IMR-90 (cell line): Measurements from ENCODE around the gene GATAD2A. TPM values are rescaled to one million over a fixed set of nuclear protein-coding genes. Genes with fewer than 3 reads are reported as not detected.

ENCODE experiments used
- ATAC-seq: fragments of 200-7000 bp; cut with Tn5 transposase; 2 replicates; pipeline ENCODE4 v1.9.1; 2020; ENCODE audit warnings: low read depth, mild to moderate bottlenecking, moderate library complexity
- BruUV-seq: library from RNA; stranded (reverse); fragments of 400-500 nt; replicated peaks from 2 replicates; lab custom pipeline; 2021; lab: Mats Ljungman, UMichigan
- CTCF ChIA-PET: fragments of 300-600 bp; formaldehyde crosslinking; extraction: SDS; loops from one replicate; lab custom pipeline; 2021; ENCODE audit warnings: antibody characterized with exemption; lab: Yijun Ruan, JAX
- POLR2A ChIA-PET: fragments of 300-600 bp; sonication (Branson Sonifier 250); formaldehyde crosslinking; loops from one replicate; lab custom pipeline; 2022; ENCODE audit warnings: antibody characterized with exemption; ENCODE audit not compliant: unreplicated experiment; lab: Charles Lee
- DNase-seq: peaks from one replicate; pipeline ENCODE4 v3.0.0; 2013
- H2AFZ ChIP-seq: replicated peaks from 2 replicates; pipeline ENCODE3; 2013; ENCODE audit warnings: low read length, mild to moderate bottlenecking; ENCODE audit not compliant: poor library complexity
- H2AK5ac ChIP-seq: 2 replicates; pipeline ENCODE4 v1.6.1; 2013; ENCODE audit warnings: low read depth, low read length, inconsistent platforms
- H2AK9ac ChIP-seq: replicated peaks from 2 replicates; pipeline ENCODE3; 2013; ENCODE audit warnings: mild to moderate bottlenecking, low read depth, low read length, moderate library complexity; ENCODE audit not compliant: poor library complexity
- H2BK120ac ChIP-seq: 2 replicates; pipeline ENCODE4 v1.6.1; 2013; ENCODE audit warnings: low read depth, low read length, inconsistent platforms
- H2BK15ac ChIP-seq: 3 replicates; pipeline ENCODE4 v1.6.1; 2013; ENCODE audit warnings: low read depth, low read length, inconsistent platforms
- H2BK20ac ChIP-seq: 2 replicates; pipeline ENCODE4 v1.6.1; 2013; ENCODE audit warnings: low read depth, mild to moderate bottlenecking, inconsistent platforms, low read length, moderate library complexity
- H2BK5ac ChIP-seq: 2 replicates; pipeline ENCODE4 v1.6.1; 2013; ENCODE audit warnings: mild to moderate bottlenecking, low read depth, low read length, inconsistent platforms; ENCODE audit not compliant: poor library complexity, severe bottlenecking
- H3K14ac ChIP-seq: replicated peaks from 2 replicates; pipeline ENCODE4 v1.6.1; 2013; ENCODE audit warnings: low read depth, low read length, inconsistent platforms
- H3K18ac ChIP-seq: 2 replicates; pipeline ENCODE4 v1.6.1; 2013; ENCODE audit warnings: low read depth, low read length, control low read depth
- H3K23ac ChIP-seq: 2 replicates; pipeline ENCODE4 v1.6.1; 2013; ENCODE audit warnings: low read depth, low read length, inconsistent platforms
- H3K27ac ChIP-seq: 2 replicates; pipeline ENCODE4 v1.5.1; 2013; ENCODE audit warnings: mild to moderate bottlenecking, control low read depth, low read length; ENCODE audit not compliant: insufficient read depth
- H3K27me3 ChIP-seq: 2 replicates; pipeline ENCODE4 v1.6.1; 2013; ENCODE audit warnings: low read length; ENCODE audit not compliant: control insufficient read depth, insufficient read depth
- H3K36me3 ChIP-seq: 2 replicates; pipeline ENCODE4 v1.6.1; 2013; ENCODE audit warnings: low read length, mixed read lengths; ENCODE audit not compliant: control insufficient read depth, insufficient read depth
- H3K4ac ChIP-seq: 2 replicates; pipeline ENCODE4 v1.6.1; 2013; ENCODE audit warnings: low read depth, low read length, inconsistent platforms
- H3K4me1 ChIP-seq: 2 replicates; pipeline ENCODE4 v1.6.1; 2013; ENCODE audit warnings: low read length, mixed read lengths; ENCODE audit not compliant: control insufficient read depth, insufficient read depth
- H3K4me2 ChIP-seq: 2 replicates; pipeline ENCODE4 v1.6.1; 2013; ENCODE audit warnings: low read depth, mild to moderate bottlenecking, control low read depth, low read length, moderate library complexity
- H3K4me3 ChIP-seq: 2 replicates; pipeline ENCODE4 v1.5.1; 2013; ENCODE audit warnings: low read depth, mild to moderate bottlenecking, control low read depth, low read length, moderate library complexity; ENCODE audit not compliant: insufficient read depth
- H3K56ac ChIP-seq: 2 replicates; pipeline ENCODE4 v1.6.1; 2013; ENCODE audit warnings: low read length, inconsistent platforms; ENCODE audit not compliant: insufficient read depth; ENCODE audit errors: extremely low read depth
- H3K79me1 ChIP-seq, 2 experiments: 2 replicates each; pipeline ENCODE4 v1.6.1; 2013; ENCODE audit warnings: low read length in 2 of 2, inconsistent platforms in 1 of 2, low read depth in 1 of 2
- H3K9ac ChIP-seq: 2 replicates; pipeline ENCODE4 v1.6.1; 2013; ENCODE audit warnings: low read depth, low read length, control low read depth
- H3K9me1 ChIP-seq: 2 replicates; pipeline ENCODE4 v1.6.1; 2013; ENCODE audit warnings: low read length, inconsistent platforms; ENCODE audit not compliant: insufficient read depth
- H3K9me3 ChIP-seq: 2 replicates; pipeline ENCODE4 v1.6.1; 2013; ENCODE audit warnings: low read length; ENCODE audit not compliant: control insufficient read depth, insufficient read depth
- H4K20me1 ChIP-seq: 2 replicates; pipeline ENCODE4 v1.6.1; 2013; ENCODE audit warnings: low read length, inconsistent platforms; ENCODE audit not compliant: insufficient read depth
- H4K5ac ChIP-seq: 2 replicates; pipeline ENCODE4 v1.6.1; 2013; ENCODE audit warnings: mild to moderate bottlenecking, low read depth, low read length, control low read depth
- H4K8ac ChIP-seq, 2 experiments: 2 replicates each; pipeline ENCODE4 v1.6.1; 2013; ENCODE audit warnings: low read depth in 2 of 2, low read length in 2 of 2, control low read depth in 1 of 2, inconsistent platforms in 1 of 2
- H4K91ac ChIP-seq: 2 replicates; pipeline ENCODE4 v1.6.1; 2013; ENCODE audit warnings: low read depth, low read length, inconsistent platforms; ENCODE audit not compliant: insufficient read depth
- CTCF ChIP-seq: conservative IDR thresholded peaks from 2 replicates; pipeline ENCODE4 v1.5.1; 2012; ENCODE audit warnings: mild to moderate bottlenecking, low read depth, low read length, improper control_type of control experiment
- ELK1 ChIP-seq: fragments of 150-350 bp; IDR thresholded peaks from 2 replicates; pipeline ENCODE4 v1.6.1; 2016; ENCODE audit warnings: low read depth, mild to moderate bottlenecking, low read length, moderate library complexity, borderline replicate concordance
- MAZ ChIP-seq: IDR thresholded peaks from 2 replicates; pipeline ENCODE4 v1.6.1; 2012; ENCODE audit warnings: low read depth, mild to moderate bottlenecking, low read length, improper control_type of control experiment, moderate library complexity, borderline replicate concordance
- POLR2A ChIP-seq: IDR thresholded peaks from 2 replicates; pipeline ENCODE4 v1.6.1; 2012; ENCODE audit warnings: mild to moderate bottlenecking, low read depth, low read length
- SMC3 ChIP-seq: fragments of 150-350 bp; IDR thresholded peaks from 2 replicates; pipeline ENCODE4 v1.6.1; 2016; ENCODE audit warnings: low read depth, mild to moderate bottlenecking, antibody characterized with exemption, low read length, moderate library complexity
- USF2 ChIP-seq: fragments of 150-350 bp; IDR thresholded peaks from 2 replicates; pipeline ENCODE4 v1.6.1; 2017; ENCODE audit warnings: mild to moderate bottlenecking, antibody characterized with exemption, low read length, low read depth
- WGBS, 2 experiments: methylation state at CpG; one replicate each; pipeline versions ENCODE4 v1.1.5 to v1.1.7; 2013; ENCODE audit warnings: missing lambda C conversion rate in 2 of 2; ENCODE audit not compliant: insufficient read length in 1 of 2; ENCODE audit errors: extremely low coverage in 2 of 2; 5-methylcytosine and 5-hydroxymethylcytosine counted together
- dilution Hi-C: fragments of 300-500 bp; cut with HindIII; formaldehyde crosslinking; loops from one replicate; pipeline ENCODE4 v1.14.3; 2018; ENCODE audit warnings: low sequenced_read_pairs; ENCODE audit not compliant: unreplicated experiment
- in situ Hi-C: fragments of 300-500 bp; cut with MboI; formaldehyde crosslinking; loops from 3 replicates; pipeline ENCODE4 v1.14.3; 2019; ENCODE audit warnings: low sequenced_read_pairs, inconsistent platforms, mixed read lengths
- intact Hi-C: fragments of 100-400 bp; cut with micrococcal nuclease; formaldehyde crosslinking; loops from 2 replicates; pipeline ENCODE4 v1.10.0; 2022
- polyA plus RNA-seq, 3 experiments: library from polyadenylated mRNA; depleted of rRNA; stranded (reverse); fragments of >200 nt; gene quantifications; 2 replicates each; pipeline ENCODE4 v1.2.3, GENCODE V29; 2012; ENCODE audit warnings: low replicate concordance in 1 of 3
- total RNA-seq: library from RNA; depleted of rRNA; stranded (reverse); fragments of >200 nt; gene quantifications from 2 replicates; pipeline ENCODE4 v1.2.3, GENCODE V29; 2012

GATAD2A gene
- total and polyA plus RNA-seq, 2 of the 4 experiments (the other 2 are of a cell fraction): 23.5 to 33.2 TPM

- peak; percentile 90 for DNase-seq
- Histone ChIP-seq H2BK20ac (no peak within 1 kb of the TSS), H4K5ac (peak within 1 kb of the TSS; percentile 88), H3K9ac (peak within 1 kb of the TSS; percentile 84), H3K27ac (peak within 1 kb of the TSS; percentile 81), H2AFZ (peak within 1 kb of the TSS; percentile 99), H3K9me1 (peaks cover under 1% of the 10 kb centered on the region; the same call in 1 of the 2 replicates), H2BK15ac (no peak within 1 kb of the TSS; the same call in 1 of the 3 replicates), H3K56ac (peak within 1 kb of the TSS; percentile 79), H3K4me3 (peak within 1 kb of the TSS; percentile 60), H3K18ac (peak within 1 kb of the TSS; percentile 63), H3K79me1 (peaks cover 22 to 57% of the 10 kb centered on the region in 2 experiments), H2AK9ac (peak within 1 kb of the TSS; percentile 98), H2BK5ac (peak within 1 kb of the TSS; percentile 68), H3K4me2 (peak within 1 kb of the TSS; percentile 81), H3K23ac (peak within 1 kb of the TSS; percentile 87), H2BK120ac (peak within 1 kb of the TSS; percentile 71; the same call in 1 of the 2 replicates), H3K9me3 (0 out of 2 replicates have a peak, but pooled peaks cover 3% of the 10 kb centered on the region), H3K27me3 (no peaks in the 10 kb centered on the region), H3K4ac (peak within 1 kb of the TSS; percentile 94), H2AK5ac (peak within 1 kb of the TSS; percentile 89), H4K91ac (peak within 1 kb of the TSS; percentile 82), H4K8ac (peak within 1 kb of the TSS; percentile 98), H3K36me3 (peaks cover 9% of the 10 kb centered on the region), H3K4me1 (peaks cover 5% of the 10 kb centered on the region; the same call in 1 of the 2 replicates), H4K20me1 (peaks cover 4% of the 10 kb centered on the region; the same call in 1 of the 2 replicates), H3K14ac (peak within 1 kb of the TSS; percentile 92)
- 6% methylated on average over 41 of the region's 61 CpGs; no CpG with 5 or more reads in 1 of the 2 experiments for WGBS, 2 experiments
- no TSS peak for BruUV-seq
- TF ChIP-seq ELK1 (0 out of 2 replicates have a peak, but pooled peaks have one; percentile 62), POLR2A (peak; percentile 72), CTCF (0 out of 2 replicates have a peak, but pooled peaks have one; percentile 2), SMC3 (no peak), MAZ (0 out of 2 replicates have a peak, but pooled peaks have one; percentile 15), USF2 (0 out of 2 replicates have a peak, but pooled peaks have one; percentile 26)
- POLR2A ChIA-PET: no interaction called here
- dilution Hi-C loops (no loop called here), intact Hi-C loops (no loop called here), in situ Hi-C loops (no loop called here)
- peak; percentile 92 for ATAC-seq
- CTCF ChIA-PET: interaction anchor here (0.8 kb wide), 1 partner anchor 38 kb away, joined by 3 read pairs; no protein-coding TSS in a partner anchor
Measured at GRCh38 chr19:19515642-19516519, 110.4 kb downstream of the GATAD2A start, which contains the start of gene NDUFA13. TSS of gene NDUFA13 (plus strand) at chr19:19516225. CDS start at chr19:19516239, 14 bp downstream.
